ENCODE measurements around the gene SLC25A34. TPM values are rescaled to one million over a fixed set of nuclear protein-coding genes. Genes with fewer than 3 reads are reported as not detected.

The SLC25A34 gene
- total and polyA plus RNA-seq, 10 of the 15 experiments (the other 5 are each of a cell fraction or from before 2014, with no cell fraction given) = 0.02 to 1.6 (median 0.39) TPM

DNA sequence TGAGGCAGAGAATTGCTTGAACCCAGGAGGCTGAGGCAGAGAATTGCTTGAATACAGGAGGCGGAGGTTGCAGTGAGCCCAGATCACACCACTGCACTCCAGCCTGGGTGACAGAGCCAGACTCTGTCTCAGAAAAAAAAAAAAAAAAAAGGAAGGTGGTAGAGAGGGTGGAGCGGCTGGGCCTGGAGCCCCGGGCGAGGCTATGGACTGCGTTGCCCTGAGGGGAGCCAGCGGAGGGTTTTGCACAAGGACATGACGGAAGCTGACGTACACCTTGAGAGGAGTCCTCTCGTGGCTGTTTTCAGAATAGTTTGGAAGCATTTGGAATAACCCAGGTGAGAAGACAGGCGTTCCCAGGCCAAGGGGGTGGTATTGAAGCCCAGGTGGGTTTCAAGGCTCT lies 15.7 kb downstream of the SLC25A34 start (continued):
- TF ChIP-seq, protein P1, sequence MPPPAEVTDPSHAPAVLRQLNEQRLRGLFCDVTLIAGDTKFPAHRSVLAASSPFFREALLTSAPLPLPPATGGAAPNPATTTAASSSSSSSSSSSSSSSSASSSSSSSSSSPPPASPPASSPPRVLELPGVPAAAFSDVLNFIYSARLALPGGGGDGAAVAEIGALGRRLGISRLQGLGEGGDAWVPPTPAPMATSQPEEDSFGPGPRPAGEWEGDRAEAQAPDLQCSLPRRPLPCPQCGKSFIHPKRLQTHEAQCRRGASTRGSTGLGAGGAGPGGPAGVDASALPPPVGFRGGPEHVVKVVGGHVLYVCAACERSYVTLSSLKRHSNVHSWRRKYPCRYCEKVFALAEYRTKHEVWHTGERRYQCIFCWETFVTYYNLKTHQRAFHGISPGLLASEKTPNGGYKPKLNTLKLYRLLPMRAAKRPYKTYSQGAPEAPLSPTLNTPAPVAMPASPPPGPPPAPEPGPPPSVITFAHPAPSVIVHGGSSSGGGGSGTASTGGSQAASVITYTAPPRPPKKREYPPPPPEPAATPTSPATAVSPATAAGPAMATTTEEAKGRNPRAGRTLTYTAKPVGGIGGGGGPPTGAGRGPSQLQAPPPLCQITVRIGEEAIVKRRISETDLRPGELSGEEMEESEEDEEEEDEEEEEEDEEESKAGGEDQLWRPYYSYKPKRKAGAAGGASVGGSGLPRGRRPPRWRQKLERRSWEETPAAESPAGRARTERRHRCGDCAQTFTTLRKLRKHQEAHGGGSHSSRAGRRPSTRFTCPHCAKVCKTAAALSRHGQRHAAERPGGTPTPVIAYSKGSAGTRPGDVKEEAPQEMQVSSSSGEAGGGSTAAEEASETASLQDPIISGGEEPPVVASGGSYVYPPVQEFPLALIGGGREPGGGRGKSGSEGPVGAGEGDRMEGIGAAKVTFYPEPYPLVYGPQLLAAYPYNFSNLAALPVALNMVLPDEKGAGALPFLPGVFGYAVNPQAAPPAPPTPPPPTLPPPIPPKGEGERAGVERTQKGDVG (CRISPR knock-in tag; IDR thresholded peaks at IDR 0.05) = no peak
- TF ChIP-seq, protein P2, sequence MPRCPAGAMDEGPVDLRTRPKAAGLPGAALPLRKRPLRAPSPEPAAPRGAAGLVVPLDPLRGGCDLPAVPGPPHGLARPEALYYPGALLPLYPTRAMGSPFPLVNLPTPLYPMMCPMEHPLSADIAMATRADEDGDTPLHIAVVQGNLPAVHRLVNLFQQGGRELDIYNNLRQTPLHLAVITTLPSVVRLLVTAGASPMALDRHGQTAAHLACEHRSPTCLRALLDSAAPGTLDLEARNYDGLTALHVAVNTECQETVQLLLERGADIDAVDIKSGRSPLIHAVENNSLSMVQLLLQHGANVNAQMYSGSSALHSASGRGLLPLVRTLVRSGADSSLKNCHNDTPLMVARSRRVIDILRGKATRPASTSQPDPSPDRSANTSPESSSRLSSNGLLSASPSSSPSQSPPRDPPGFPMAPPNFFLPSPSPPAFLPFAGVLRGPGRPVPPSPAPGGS (IDR thresholded peaks at IDR 0.05; ENCODE audit: borderline replicate concordance, insufficient read depth, low read depth, low read length, poor library complexity, severe bottlenecking) = no peak
- TF ChIP-seq POLR2AphosphoS5 (IDR thresholded peaks at IDR 0.05; ENCODE audit: low read length) = no peak

DNA sequence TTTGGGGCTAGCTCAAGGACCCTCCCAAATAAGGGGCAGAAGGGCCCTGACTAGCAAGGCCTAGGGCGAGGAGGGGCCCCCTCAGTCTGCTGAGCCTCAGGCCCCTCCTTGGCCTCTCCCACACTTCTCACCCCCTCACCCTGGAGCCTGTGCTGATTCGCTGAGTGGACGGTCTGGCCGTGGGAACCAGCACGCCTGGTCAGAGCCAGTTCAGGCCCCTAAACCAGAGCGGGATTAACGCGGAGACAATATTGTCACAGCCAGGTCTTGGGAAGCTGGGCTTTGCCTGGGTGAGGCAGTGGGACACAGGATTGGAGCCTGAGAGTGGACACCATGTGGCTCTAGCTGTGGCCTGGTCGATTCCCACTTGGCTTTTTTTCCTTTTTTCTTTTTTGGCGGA lies 17.7 kb downstream of the SLC25A34 start:
- SMC1A ChIA-PET (ENCODE audit: uncharacterized antibody, unreplicated experiment) = no interaction called here
- DNase-seq (ENCODE audit: low read depth, low spot score) = no peak
- intact Hi-C loops (cut with micrococcal nuclease; ENCODE audit: unreplicated experiment) = no loop called here

More for the DNA sequence above, 17.7 kb downstream of the SLC25A34 start:
- Histone ChIP-seq H2AFZ (ENCODE audit: control insufficient read depth, low read depth, low read length) (no peak overlapping the region), H3K4me1 (ENCODE audit: control insufficient read depth, insufficient read depth, low read length) (no peaks in the 10 kb centered on the region), H3K9ac (ENCODE audit: control insufficient read depth, insufficient read depth, low read length) (no peak overlapping the region), H3K4me2 (ENCODE audit: control insufficient read depth, insufficient read depth) (no peak overlapping the region), H3K4me3 (no peak overlapping the region), H3K36me3 (ENCODE audit: control insufficient read depth in 2 of 2, insufficient read depth in 2 of 2, low read length in 1 of 2) (no peaks in the 10 kb centered on the region), H3K27ac (ENCODE audit: control insufficient read depth, insufficient read depth) (no peak overlapping the region), H4K20me1 (ENCODE audit: control insufficient read depth, insufficient read depth) (no peaks in the 10 kb centered on the region), H3K79me2 (ENCODE audit: control insufficient read depth, insufficient read depth, low read length) (no peaks in the 10 kb centered on the region), H3K9me3 (replicated peaks; ENCODE audit: control insufficient read depth, insufficient read depth, low read length) (no peaks in the 10 kb centered on the region), H3K27me3 (replicated peaks in 1 of 2; ENCODE audit: control insufficient read depth in 2 of 2, insufficient read depth in 2 of 2, low read length in 1 of 2) (peaks cover 3 to 19% of the 10 kb centered on the region in 2 experiments; a peak in 3 of 4 replicates)
- RAD21 ChIA-PET (ENCODE audit: unreplicated experiment) = no interaction called here
- FAIRE-seq = no peak
- in situ Hi-C loops (cut with MboI) = no loop called here
- ATAC-seq = no peak
- TF ChIP-seq CBFB (IDR thresholded peaks at IDR 0.05; ENCODE audit: low read depth) (no peak), GABPA (IDR thresholded peaks at IDR 0.05; ENCODE audit: low read depth) (no peak)
- POLR2A ChIA-PET = no interaction called here
- no TSS peak for BruUV-seq (replicated peaks)
- WGBS (ENCODE audit: insufficient coverage, insufficient replicate concordance, low lambda C conversion rate, missing lambda C conversion rate) = 43% methylated on average over 10 of the region's 10 CpGs
- CTCF ChIA-PET = interaction anchor here (0.8 to 1.0 kb wide), 2 partner anchors 24 to 38 kb away, joined by 3 read pairs; no protein-coding TSS in a partner anchor

Data from GM12878 (cell line).